HEK293 (cell line): ENCODE measurements around the gene CAMKK1.

Experiments used
- CTCF ChIP-seq: fragments of 450-650 bp; formaldehyde crosslinking; IDR thresholded peaks from 2 replicates; pipeline ENCODE4 v1.5.1; 2016; ENCODE audit warnings: missing biosample characterization, missing genetic modification characterization
- FEZF1 ChIP-seq: fragments of 450-650 bp; formaldehyde crosslinking; IDR thresholded peaks from 2 replicates; pipeline ENCODE4 v1.5.1; 2016; ENCODE audit warnings: missing biosample characterization, missing genetic modification characterization
- PATZ1 ChIP-seq: fragments of 450-650 bp; formaldehyde crosslinking; IDR thresholded peaks from 2 replicates; pipeline ENCODE4 v1.5.1; 2016; ENCODE audit warnings: missing biosample characterization, missing genetic modification characterization
- YY1 ChIP-seq: fragments of 450-650 bp; formaldehyde crosslinking; IDR thresholded peaks from 2 replicates; pipeline ENCODE4 v1.5.1; 2018; ENCODE audit warnings: missing biosample characterization, missing genetic modification characterization
- ZFP69B ChIP-seq: fragments of 450-650 bp; formaldehyde crosslinking; IDR thresholded peaks from 2 replicates; pipeline ENCODE4 v1.5.1; 2016; ENCODE audit warnings: missing biosample characterization, missing genetic modification characterization
- ZNF362 ChIP-seq: fragments of 450-650 bp; formaldehyde crosslinking; IDR thresholded peaks from 2 replicates; pipeline ENCODE4 v1.5.1; 2016; ENCODE audit warnings: missing biosample characterization, missing genetic modification characterization
- ZNF398 ChIP-seq: fragments of 450-650 bp; formaldehyde crosslinking; IDR thresholded peaks from 2 replicates; pipeline ENCODE4 v1.5.1; 2017; ENCODE audit warnings: missing biosample characterization, missing genetic modification characterization
- ZNF404 ChIP-seq: fragments of 450-650 bp; formaldehyde crosslinking; IDR thresholded peaks from 2 replicates; pipeline ENCODE4 v1.5.1; 2017; ENCODE audit warnings: missing biosample characterization, missing genetic modification characterization
- ZNF610 ChIP-seq: fragments of 450-650 bp; formaldehyde crosslinking; IDR thresholded peaks from 2 replicates; pipeline ENCODE4 v1.5.1; 2016; ENCODE audit warnings: missing biosample characterization, missing genetic modification characterization, borderline replicate concordance
- ZNF629 ChIP-seq: fragments of 450-650 bp; formaldehyde crosslinking; IDR thresholded peaks from 2 replicates; pipeline ENCODE4 v1.5.1; 2017; ENCODE audit warnings: missing biosample characterization, missing genetic modification characterization
- ZNF707 ChIP-seq: fragments of 450-650 bp; formaldehyde crosslinking; IDR thresholded peaks from 2 replicates; pipeline ENCODE4 v1.5.1; 2016; ENCODE audit warnings: missing biosample characterization, missing genetic modification characterization
- ZNF747 ChIP-seq: fragments of 450-650 bp; formaldehyde crosslinking; IDR thresholded peaks from 2 replicates; pipeline ENCODE4 v1.5.1; 2016; ENCODE audit warnings: missing biosample characterization, missing genetic modification characterization
- ZSCAN5A ChIP-seq: fragments of 450-650 bp; formaldehyde crosslinking; IDR thresholded peaks from 2 replicates; pipeline ENCODE4 v1.5.1; 2016; ENCODE audit warnings: missing biosample characterization, missing genetic modification characterization

- no peak for TF ChIP-seq FEZF1
- no peak for TF ChIP-seq CTCF (tag by site-specific recombination)
- TF ChIP-seq ZFP69B (tag by site-specific recombination) = no peak
- no peak for TF ChIP-seq ZNF398 (tag by site-specific recombination)
- TF ChIP-seq ZSCAN5A (tag by site-specific recombination) = no peak
- no peak for TF ChIP-seq ZNF404 (tag by site-specific recombination)
- TF ChIP-seq ZNF707 = no peak
- TF ChIP-seq ZNF629 = no peak
- TF ChIP-seq ZNF362 (tag by site-specific recombination) = no peak
- TF ChIP-seq ZNF610 = no peak
- TF ChIP-seq ZNF747 (tag by site-specific recombination) = no peak
- TF ChIP-seq PATZ1 (tag by site-specific recombination) = no peak
- TF ChIP-seq YY1 (tag by site-specific recombination) = no peak
These were observed 74.1 kb downstream of the CAMKK1 start for GRCh38 chr17:3818786-3819185.
